ENCODE data around the gene AGPAT2. TPM values are rescaled to one million over a fixed set of nuclear protein-coding genes. Genes with fewer than 3 reads are reported as not detected.

AGPAT2 gene
- total and polyA plus RNA-seq, 2 of the 4 experiments (the other 2 are of a cell fraction), result 16.1 to 39.5 TPM

DNA sequence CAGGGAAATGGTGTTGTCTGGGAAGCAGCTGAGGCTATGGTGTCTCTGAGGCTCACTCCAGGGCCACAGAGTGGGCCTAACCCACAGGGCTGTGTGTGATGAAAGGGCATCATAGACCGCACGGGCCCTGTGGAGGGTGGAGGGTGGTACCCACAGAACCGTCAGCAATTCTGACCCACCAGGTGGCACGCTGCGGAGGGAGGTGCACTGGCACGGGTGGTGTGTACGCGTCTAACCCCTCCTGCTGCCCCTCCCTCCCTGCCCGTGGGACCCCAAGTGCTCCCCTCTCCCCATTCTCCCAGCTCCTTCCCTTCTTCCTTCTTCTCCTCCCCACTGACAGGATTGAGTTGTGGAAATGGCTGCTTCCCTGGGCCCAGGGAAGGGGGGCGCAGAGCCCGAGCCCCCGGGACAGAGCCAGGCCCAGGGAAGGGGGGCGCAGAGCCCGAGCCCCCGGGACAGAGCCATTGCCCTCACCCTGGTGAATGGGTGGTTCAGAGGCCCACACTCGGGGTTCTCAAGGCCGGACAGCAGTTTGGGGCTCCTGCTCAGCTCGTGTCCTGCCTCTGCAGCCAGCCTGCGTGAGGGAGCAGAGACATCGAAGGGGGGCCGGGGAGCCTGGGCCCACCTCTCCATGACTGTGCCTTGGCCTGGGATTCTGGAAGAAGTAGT is 48.7 kb upstream of the AGPAT2 start:
- Histone ChIP-seq H3K9ac (ENCODE audit: low read depth, low read length) (no peak overlapping the region), H4K91ac (ENCODE audit: insufficient read depth, low read depth, low read length) (no peak overlapping the region), H3K56ac (ENCODE audit: extremely low read depth, insufficient read depth, low read length) (no peak overlapping the region), H2AFZ (replicated peaks; ENCODE audit: low read length, poor library complexity) (no peak overlapping the region), H4K8ac (ENCODE audit: low read depth in 2 of 2, low read length in 2 of 2) (no peak overlapping the region), H2BK15ac (ENCODE audit: low read depth, low read length) (no peak overlapping the region), H3K27ac (ENCODE audit: insufficient read depth, low read length) (no peak overlapping the region), H3K9me3 (ENCODE audit: control insufficient read depth, insufficient read depth, low read length) (no peaks in the 10 kb centered on the region), H2AK9ac (replicated peaks; ENCODE audit: low read depth, low read length, poor library complexity) (peak overlapping the region; percentile 42), H4K20me1 (ENCODE audit: insufficient read depth, low read length) (no peaks in the 10 kb centered on the region), H3K14ac (replicated peaks; ENCODE audit: low read depth, low read length) (no peak overlapping the region), H3K4ac (ENCODE audit: low read depth, low read length) (no peak overlapping the region), H4K5ac (ENCODE audit: low read depth, low read length) (no peak overlapping the region), H3K4me2 (ENCODE audit: low read depth, low read length) (no peak overlapping the region), H2AK5ac (ENCODE audit: low read depth, low read length) (no peak overlapping the region), H3K27me3 (ENCODE audit: control insufficient read depth, insufficient read depth, low read length) (peaks cover 30% of the 10 kb centered on the region), H2BK20ac (ENCODE audit: low read depth, low read length) (no peak overlapping the region), H3K23ac (ENCODE audit: low read depth, low read length) (no peak overlapping the region), H3K79me1 (ENCODE audit: low read depth in 1 of 2, low read length in 2 of 2) (peaks cover 0 to 5% of the 10 kb centered on the region in 2 experiments; a peak in 2 of 4 replicates), H3K9me1 (ENCODE audit: insufficient read depth, low read length) (no peaks in the 10 kb centered on the region), H3K18ac (ENCODE audit: low read depth, low read length) (no peak overlapping the region), H2BK120ac (ENCODE audit: low read depth, low read length) (no peak overlapping the region), H3K4me1 (ENCODE audit: control insufficient read depth, insufficient read depth, low read length) (peaks cover under 1% of the 10 kb centered on the region; the same call in 1 of the 2 replicates), H3K4me3 (ENCODE audit: insufficient read depth, low read depth, low read length) (no peak overlapping the region), H2BK5ac (ENCODE audit: low read depth, low read length, poor library complexity, severe bottlenecking) (no peak overlapping the region), H3K36me3 (ENCODE audit: control insufficient read depth, insufficient read depth, low read length) (no peaks in the 10 kb centered on the region)
- no peak for ATAC-seq (ENCODE audit: low read depth)
- no TSS peak for BruUV-seq (replicated peaks)
- in situ Hi-C loops (cut with MboI; ENCODE audit: low sequenced_read_pairs), result no loop called here
- ChIA-PET CTCF (interaction anchor here (1.2 kb wide), 1 partner anchor 22 kb away, joined by 7 read pairs; the partner anchor contains the start of gene LCN8), POLR2A (ENCODE audit: unreplicated experiment) (no interaction called here)
- 50% methylated on average over 1 of the region's 21 CpGs; no CpG with 5 or more reads in 1 of the 2 experiments for WGBS, 2 experiments (ENCODE audit: extremely low coverage in 2 of 2, insufficient read length in 1 of 2)
- DNase-seq, result no peak
- intact Hi-C loops (cut with micrococcal nuclease), result no loop called here
- no peak for TF ChIP-seq ELK1 (IDR thresholded peaks at IDR 0.05; ENCODE audit: borderline replicate concordance, low read depth, low read length)
- no peak for TF ChIP-seq MAFK (IDR thresholded peaks at IDR 0.05; ENCODE audit: low read depth, low read length)
- no peak for TF ChIP-seq RAD21 (IDR thresholded peaks at IDR 0.05; ENCODE audit: low read length)
- TF ChIP-seq FOS (IDR thresholded peaks at IDR 0.05; ENCODE audit: low read depth, low read length), result no peak
- no peak for TF ChIP-seq BHLHE40 (IDR thresholded peaks at IDR 0.05; ENCODE audit: low read depth, low read length)
- TF ChIP-seq CEBPB (IDR thresholded peaks at IDR 0.05; ENCODE audit: low read depth, low read length), result no peak
- TF ChIP-seq USF2 (IDR thresholded peaks at IDR 0.05; ENCODE audit: low read depth, low read length), result no peak
- TF ChIP-seq SMC3 (IDR thresholded peaks at IDR 0.05; ENCODE audit: low read depth, low read length), result no peak
- no peak for TF ChIP-seq NFE2L2 (IDR thresholded peaks at IDR 0.05; ENCODE audit: low read depth, low read length)
- TF ChIP-seq MXI1 (IDR thresholded peaks at IDR 0.05; ENCODE audit: borderline replicate concordance, low read depth, low read length), result no peak
- TF ChIP-seq RFX5 (IDR thresholded peaks at IDR 0.05; ENCODE audit: low read depth, low read length), result no peak
- TF ChIP-seq, protein P1, sequence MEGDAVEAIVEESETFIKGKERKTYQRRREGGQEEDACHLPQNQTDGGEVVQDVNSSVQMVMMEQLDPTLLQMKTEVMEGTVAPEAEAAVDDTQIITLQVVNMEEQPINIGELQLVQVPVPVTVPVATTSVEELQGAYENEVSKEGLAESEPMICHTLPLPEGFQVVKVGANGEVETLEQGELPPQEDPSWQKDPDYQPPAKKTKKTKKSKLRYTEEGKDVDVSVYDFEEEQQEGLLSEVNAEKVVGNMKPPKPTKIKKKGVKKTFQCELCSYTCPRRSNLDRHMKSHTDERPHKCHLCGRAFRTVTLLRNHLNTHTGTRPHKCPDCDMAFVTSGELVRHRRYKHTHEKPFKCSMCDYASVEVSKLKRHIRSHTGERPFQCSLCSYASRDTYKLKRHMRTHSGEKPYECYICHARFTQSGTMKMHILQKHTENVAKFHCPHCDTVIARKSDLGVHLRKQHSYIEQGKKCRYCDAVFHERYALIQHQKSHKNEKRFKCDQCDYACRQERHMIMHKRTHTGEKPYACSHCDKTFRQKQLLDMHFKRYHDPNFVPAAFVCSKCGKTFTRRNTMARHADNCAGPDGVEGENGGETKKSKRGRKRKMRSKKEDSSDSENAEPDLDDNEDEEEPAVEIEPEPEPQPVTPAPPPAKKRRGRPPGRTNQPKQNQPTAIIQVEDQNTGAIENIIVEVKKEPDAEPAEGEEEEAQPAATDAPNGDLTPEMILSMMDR (conservative IDR thresholded peaks at IDR 0.05; ENCODE audit: low read depth, low read length), result no peak
- TF ChIP-seq MAZ (IDR thresholded peaks at IDR 0.05; ENCODE audit: borderline replicate concordance, low read depth, low read length), result no peak
- no peak for TF ChIP-seq RCOR1 (IDR thresholded peaks at IDR 0.05; ENCODE audit: insufficient replicate concordance, low read length)
- no peak for TF ChIP-seq POLR2A (IDR thresholded peaks at IDR 0.05; ENCODE audit: low read depth, low read length)
- TF ChIP-seq CHD1 (IDR thresholded peaks at IDR 0.05; ENCODE audit: low read depth, low read length), result no peak
- dilution Hi-C loops (cut with HindIII; ENCODE audit: low sequenced_read_pairs, unreplicated experiment), result no loop called here

Data from IMR-90 (cell line).